NT2/D1 (cell line): ENCODE results near the gene CALB2.
"Not testable (repeated sequence)": the region's sequence is repeated elsewhere in the genome, so short reads cannot be mapped to it uniquely, and the experiment has no call there.

Experiments used
- DNase-seq: peaks from one replicate; pipeline ENCODE4 v3.0.0-alpha.2; 2011; ENCODE audit warnings: low read depth, low spot score
- H3K27me3 ChIP-seq: 2 replicates; pipeline ENCODE4 v1.6.0; 2011; ENCODE audit warnings: mild to moderate bottlenecking; ENCODE audit not compliant: insufficient read length, insufficient read depth
- H3K36me3 ChIP-seq: 2 replicates; pipeline ENCODE4 v1.6.1; 2011; ENCODE audit warnings: mild to moderate bottlenecking, low read length, mixed read lengths; ENCODE audit not compliant: insufficient read depth, insufficient read length
- H3K4me1 ChIP-seq: 2 replicates; pipeline ENCODE4 v1.5.1; 2011; ENCODE audit not compliant: insufficient read depth, insufficient read length
- H3K4me3 ChIP-seq: 2 replicates; pipeline ENCODE4 v1.5.1; 2011; ENCODE audit warnings: low read depth; ENCODE audit not compliant: insufficient read length
- H3K9ac ChIP-seq: 2 replicates; pipeline ENCODE4 v1.6.0; 2011; ENCODE audit warnings: low read depth; ENCODE audit not compliant: insufficient read length
- H3K9me3 ChIP-seq: 2 replicates; pipeline ENCODE4 v1.5.1; 2011; ENCODE audit warnings: mild to moderate bottlenecking, low read length; ENCODE audit not compliant: insufficient read depth
- SUZ12 ChIP-seq: IDR thresholded peaks from 2 replicates; pipeline ENCODE4 v1.6.1; 2011; ENCODE audit not compliant: insufficient read length, insufficient read depth; ENCODE audit errors: extremely low read depth
- YY1 ChIP-seq: IDR thresholded peaks from 2 replicates; pipeline ENCODE4 v1.6.1; 2011; ENCODE audit not compliant: insufficient read length, insufficient read depth
- ZNF274 ChIP-seq: IDR thresholded peaks from 2 replicates; pipeline ENCODE4 v1.6.1; 2011; ENCODE audit warnings: mild to moderate bottlenecking, low read depth, low read length

The CALB2 gene

GRCh38 chr16:71358464-71358998, at the start of gene CALB2:
TSS of gene CALB2 (plus strand) at chr16:71358723. CDS start at chr16:71358793, 70 bp downstream.
- peak within 1 kb of the TSS; percentile 68 for H3K9ac ChIP-seq
- peaks cover 23% of the 10 kb centered on the region for H3K27me3 ChIP-seq
- H3K9me3 ChIP-seq: no peaks in the 10 kb centered on the region
- DNase-seq: peak; percentile 40
- TF ChIP-seq SUZ12: no peak
- no peak for TF ChIP-seq YY1
- no peak for TF ChIP-seq ZNF274
- peaks cover 4% of the 10 kb centered on the region for H3K4me1 ChIP-seq
- H3K4me3 ChIP-seq: peak within 1 kb of the TSS; percentile 44
- H3K36me3 ChIP-seq: no peaks in the 10 kb centered on the region

- H3K9ac ChIP-seq: no peak overlapping the region
- no peak overlapping the region for H3K4me3 ChIP-seq
- peak; percentile 55 for DNase-seq
- no peaks in the 10 kb centered on the region for H3K4me1 ChIP-seq
- TF ChIP-seq YY1: no peak
- TF ChIP-seq SUZ12: no peak
- TF ChIP-seq ZNF274: no peak
- no peaks in the 10 kb centered on the region for H3K9me3 ChIP-seq
- H3K36me3 ChIP-seq: no peaks in the 10 kb centered on the region
- H3K27me3 ChIP-seq: no peaks in the 10 kb centered on the region
Observed at GRCh38 chr16:71311553-71312158, 46.9 kb upstream of the CALB2 start.

GRCh38 chr16:71313591-71313990, 44.9 kb upstream of the CALB2 start:
- H3K4me3 ChIP-seq, H3K9ac ChIP-seq, H3K27me3 ChIP-seq, DNase-seq, H3K9me3 ChIP-seq, H3K4me1 ChIP-seq, H3K36me3 ChIP-seq: not testable (repeated sequence)

- no peaks in the 10 kb centered on the region for H3K9me3 ChIP-seq
- H3K4me1 ChIP-seq: no peaks in the 10 kb centered on the region
- H3K36me3 ChIP-seq: no peaks in the 10 kb centered on the region
- no peaks in the 10 kb centered on the region for H3K27me3 ChIP-seq
- no peak for DNase-seq
- H3K4me3 ChIP-seq: no peak overlapping the region
- TF ChIP-seq ZNF274 (no peak), YY1 (no peak), SUZ12 (no peak)
- no peak overlapping the region for H3K9ac ChIP-seq
Observed at GRCh38 chr16:71315269-71315668, 43.3 kb upstream of the CALB2 start.

GRCh38 chr16:71319999-71320398, 38.5 kb upstream of the CALB2 start:
- Histone ChIP-seq H3K4me3 (no peak overlapping the region), H3K4me1 (no peaks in the 10 kb centered on the region), H3K36me3 (no peaks in the 10 kb centered on the region), H3K9ac (no peak overlapping the region), H3K9me3 (no peaks in the 10 kb centered on the region), H3K27me3 (no peaks in the 10 kb centered on the region)
- TF ChIP-seq ZNF274: no peak
- TF ChIP-seq SUZ12: no peak
- TF ChIP-seq YY1: no peak
- DNase-seq: no peak

GRCh38 chr16:71327720-71328119, 30.8 kb upstream of the CALB2 start:
- Histone ChIP-seq H3K9me3 (no peaks in the 10 kb centered on the region), H3K9ac (no peak overlapping the region), H3K36me3 (no peaks in the 10 kb centered on the region), H3K27me3 (no peaks in the 10 kb centered on the region), H3K4me1 (no peaks in the 10 kb centered on the region), H3K4me3 (no peak overlapping the region)
- TF ChIP-seq ZNF274 (no peak), SUZ12 (no peak), YY1 (no peak)
- DNase-seq: no peak

GRCh38 chr16:71328151-71328550, 30.4 kb upstream of the CALB2 start:
- Histone ChIP-seq H3K4me3 (no peak overlapping the region), H3K36me3 (no peaks in the 10 kb centered on the region), H3K9ac (no peak overlapping the region), H3K4me1 (no peaks in the 10 kb centered on the region), H3K27me3 (no peaks in the 10 kb centered on the region), H3K9me3 (no peaks in the 10 kb centered on the region)
- TF ChIP-seq YY1 (no peak), ZNF274 (no peak), SUZ12 (no peak)
- DNase-seq: no peak

GRCh38 chr16:71337631-71338030, 20.9 kb upstream of the CALB2 start:
- no peak for DNase-seq
- no peaks in the 10 kb centered on the region for H3K36me3 ChIP-seq
- H3K27me3 ChIP-seq: no peaks in the 10 kb centered on the region
- H3K4me3 ChIP-seq: no peak overlapping the region
- no peak for TF ChIP-seq SUZ12
- no peak for TF ChIP-seq YY1
- TF ChIP-seq ZNF274: no peak
- H3K4me1 ChIP-seq: no peaks in the 10 kb centered on the region
- no peak overlapping the region for H3K9ac ChIP-seq
- H3K9me3 ChIP-seq: no peaks in the 10 kb centered on the region
